ENCODE results near the gene STKLD1.

The STKLD1 gene

GRCh38 chr9:133386338-133386737, 10.2 kb downstream of the STKLD1 start:
- H3K4me1 ChIP-seq (ENCODE audit: low read length), result no peaks in the 10 kb centered on the region
- H3K27ac ChIP-seq (ENCODE audit: low read length), result no peak overlapping the region
- peaks cover 65% of the 10 kb centered on the region for H3K27me3 ChIP-seq (replicated peaks; ENCODE audit: insufficient read depth, low read length)
- H4K20me1 ChIP-seq (ENCODE audit: insufficient read depth, low read length), result no peaks in the 10 kb centered on the region
- no peak for DNase-seq
- no peak overlapping the region for H3K9ac ChIP-seq (ENCODE audit: low read length)
- H3K36me3 ChIP-seq (replicated peaks; ENCODE audit: insufficient read depth, low read length), result no peaks in the 10 kb centered on the region
- no peak overlapping the region for H2AFZ ChIP-seq (ENCODE audit: low read length)
- H3F3A ChIP-seq (ENCODE audit: insufficient read depth, low read length), result no peaks in the 10 kb centered on the region
- no peaks in the 10 kb centered on the region for H3K9me2 ChIP-seq (replicated peaks; ENCODE audit: insufficient read depth, low read length)
- no peak overlapping the region for H3K4me3 ChIP-seq (ENCODE audit: low read length)
- H3K4me2 ChIP-seq (ENCODE audit: low read depth, low read length), result no peak overlapping the region
- no peaks in the 10 kb centered on the region for H3K79me2 ChIP-seq (ENCODE audit: low read length)
- H3K9me3 ChIP-seq (replicated peaks; ENCODE audit: insufficient read depth, low read length), result no peaks in the 10 kb centered on the region
- TF ChIP-seq EZH2 (optimal IDR thresholded peaks at IDR 0.05; ENCODE audit: low read depth, low read length), result no peak
- TF ChIP-seq EZH2phosphoT487 (IDR thresholded peaks at IDR 0.05; ENCODE audit: low read length), result no peak
- TF ChIP-seq, protein P1, sequence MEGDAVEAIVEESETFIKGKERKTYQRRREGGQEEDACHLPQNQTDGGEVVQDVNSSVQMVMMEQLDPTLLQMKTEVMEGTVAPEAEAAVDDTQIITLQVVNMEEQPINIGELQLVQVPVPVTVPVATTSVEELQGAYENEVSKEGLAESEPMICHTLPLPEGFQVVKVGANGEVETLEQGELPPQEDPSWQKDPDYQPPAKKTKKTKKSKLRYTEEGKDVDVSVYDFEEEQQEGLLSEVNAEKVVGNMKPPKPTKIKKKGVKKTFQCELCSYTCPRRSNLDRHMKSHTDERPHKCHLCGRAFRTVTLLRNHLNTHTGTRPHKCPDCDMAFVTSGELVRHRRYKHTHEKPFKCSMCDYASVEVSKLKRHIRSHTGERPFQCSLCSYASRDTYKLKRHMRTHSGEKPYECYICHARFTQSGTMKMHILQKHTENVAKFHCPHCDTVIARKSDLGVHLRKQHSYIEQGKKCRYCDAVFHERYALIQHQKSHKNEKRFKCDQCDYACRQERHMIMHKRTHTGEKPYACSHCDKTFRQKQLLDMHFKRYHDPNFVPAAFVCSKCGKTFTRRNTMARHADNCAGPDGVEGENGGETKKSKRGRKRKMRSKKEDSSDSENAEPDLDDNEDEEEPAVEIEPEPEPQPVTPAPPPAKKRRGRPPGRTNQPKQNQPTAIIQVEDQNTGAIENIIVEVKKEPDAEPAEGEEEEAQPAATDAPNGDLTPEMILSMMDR (IDR thresholded peaks at IDR 0.05; ENCODE audit: low read length), result no peak

- H3K4me2 ChIP-seq (ENCODE audit: low read depth, low read length), result no peak overlapping the region
- no peak overlapping the region for H3K27ac ChIP-seq (ENCODE audit: low read length)
- no peaks in the 10 kb centered on the region for H3K4me1 ChIP-seq (ENCODE audit: low read length)
- H2AFZ ChIP-seq (ENCODE audit: low read length), result no peak overlapping the region
- no peaks in the 10 kb centered on the region for H3F3A ChIP-seq (ENCODE audit: insufficient read depth, low read length)
- no peaks in the 10 kb centered on the region for H3K9me3 ChIP-seq (replicated peaks; ENCODE audit: insufficient read depth, low read length)
- no peaks in the 10 kb centered on the region for H4K20me1 ChIP-seq (ENCODE audit: insufficient read depth, low read length)
- no peak for DNase-seq
- no peak overlapping the region for H3K4me3 ChIP-seq (ENCODE audit: low read length)
- H3K79me2 ChIP-seq (ENCODE audit: low read length), result no peaks in the 10 kb centered on the region
- peaks cover 65% of the 10 kb centered on the region for H3K27me3 ChIP-seq (replicated peaks; ENCODE audit: insufficient read depth, low read length)
- no peak overlapping the region for H3K9ac ChIP-seq (ENCODE audit: low read length)
- TF ChIP-seq EZH2phosphoT487 (IDR thresholded peaks at IDR 0.05; ENCODE audit: low read length) (no peak), EZH2 (optimal IDR thresholded peaks at IDR 0.05; ENCODE audit: low read depth, low read length) (no peak)
- TF ChIP-seq, protein P1 (IDR thresholded peaks at IDR 0.05; ENCODE audit: low read length), result no peak
- H3K36me3 ChIP-seq (replicated peaks; ENCODE audit: insufficient read depth, low read length), result no peaks in the 10 kb centered on the region
- no peaks in the 10 kb centered on the region for H3K9me2 ChIP-seq (replicated peaks; ENCODE audit: insufficient read depth, low read length)
These were observed 11.5 kb downstream of the STKLD1 start for GRCh38 chr9:133387680-133388079.

DNA sequence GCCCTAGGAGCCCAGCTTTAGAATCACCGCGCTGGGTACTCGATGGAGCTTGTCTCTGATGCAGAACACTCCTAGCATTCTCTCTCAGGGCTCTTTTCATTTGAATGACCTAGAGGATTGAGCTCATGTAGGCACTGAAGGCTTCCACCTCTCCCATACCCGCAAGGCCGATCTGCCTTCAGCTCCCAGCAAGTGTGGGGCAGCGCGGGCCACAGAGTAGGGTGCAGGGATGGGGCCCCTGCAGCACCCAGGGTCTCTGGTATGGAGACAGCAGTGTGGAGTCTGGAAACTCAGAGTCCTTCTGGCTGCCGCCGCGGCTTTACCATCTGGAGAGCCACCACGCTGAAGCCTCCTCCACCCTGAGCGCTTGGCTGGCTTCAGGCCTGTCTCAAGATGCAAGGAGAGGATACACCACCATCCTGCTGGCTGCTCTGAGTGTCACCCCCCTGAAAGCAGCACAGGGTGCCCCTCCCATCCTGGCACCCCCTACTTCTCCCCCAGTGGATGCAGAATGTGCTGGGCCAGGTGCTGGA, 12.9 kb downstream of the STKLD1 start:
- H3K4me1 ChIP-seq (ENCODE audit: low read length), result no peaks in the 10 kb centered on the region
- no peaks in the 10 kb centered on the region for H3K36me3 ChIP-seq (replicated peaks; ENCODE audit: insufficient read depth, low read length)
- no peak for TF ChIP-seq EZH2 (optimal IDR thresholded peaks at IDR 0.05; ENCODE audit: low read depth, low read length)
- no peak for TF ChIP-seq EZH2phosphoT487 (IDR thresholded peaks at IDR 0.05; ENCODE audit: low read length)
- TF ChIP-seq, protein P1 (IDR thresholded peaks at IDR 0.05; ENCODE audit: low read length), result no peak
- H4K20me1 ChIP-seq (ENCODE audit: insufficient read depth, low read length), result no peaks in the 10 kb centered on the region
- peaks cover 65% of the 10 kb centered on the region for H3K27me3 ChIP-seq (replicated peaks; ENCODE audit: insufficient read depth, low read length)
- H3K4me3 ChIP-seq (ENCODE audit: low read length), result no peak overlapping the region
- no peak overlapping the region for H3K9ac ChIP-seq (ENCODE audit: low read length)
- no peak overlapping the region for H2AFZ ChIP-seq (ENCODE audit: low read length)
- H3K4me2 ChIP-seq (ENCODE audit: low read depth, low read length), result no peak overlapping the region
- H3K79me2 ChIP-seq (ENCODE audit: low read length), result no peaks in the 10 kb centered on the region
- no peak overlapping the region for H3K27ac ChIP-seq (ENCODE audit: low read length)
- no peaks in the 10 kb centered on the region for H3K9me3 ChIP-seq (replicated peaks; ENCODE audit: insufficient read depth, low read length)
- no peak for DNase-seq
- H3K9me2 ChIP-seq (replicated peaks; ENCODE audit: insufficient read depth, low read length), result no peaks in the 10 kb centered on the region
- H3F3A ChIP-seq (ENCODE audit: insufficient read depth, low read length), result no peaks in the 10 kb centered on the region

All from MM.1S (cell line).